Measurements from ENCODE around the gene MECR.

DNA sequence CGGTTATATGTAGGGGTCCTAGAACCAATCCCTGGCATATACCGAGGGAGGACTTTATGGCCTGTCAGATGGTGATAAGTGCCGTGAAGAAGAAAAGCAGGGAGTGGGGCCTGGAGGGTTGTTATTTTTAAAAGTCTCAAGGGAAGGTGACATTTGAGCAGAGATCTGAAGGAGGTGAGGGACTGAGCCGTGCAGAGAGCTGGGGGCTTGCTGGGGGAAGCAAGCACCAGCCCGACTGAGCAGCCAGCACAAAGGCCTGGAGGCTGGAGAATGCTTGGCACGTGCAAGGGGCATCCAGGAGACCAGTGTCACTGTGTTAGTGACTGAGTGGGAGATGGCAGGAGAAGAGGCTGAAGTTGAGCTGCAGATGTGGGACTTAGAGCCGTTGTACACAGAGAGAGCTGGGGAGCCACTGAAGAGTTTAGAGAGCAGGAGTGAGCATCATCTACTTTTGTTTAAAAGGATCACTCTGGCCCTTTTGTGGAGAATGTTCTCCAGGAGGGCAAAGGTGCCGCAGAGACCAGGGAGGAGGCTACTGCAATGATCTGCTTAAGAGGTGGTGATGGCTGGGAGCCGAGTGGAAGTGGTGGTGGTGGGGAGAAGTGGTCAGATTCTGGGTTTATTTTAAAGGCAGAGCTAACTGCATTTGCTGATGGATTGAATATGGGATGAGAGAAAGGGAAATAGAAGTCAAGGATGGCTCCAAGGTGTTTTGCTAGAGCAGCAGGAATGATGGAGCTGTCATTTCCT, 36.8 kb upstream of the MECR start:
- TF ChIP-seq CTCF (IDR thresholded peaks at IDR 0.05): no peak
- no peak for TF ChIP-seq POLR2A (IDR thresholded peaks at IDR 0.05)

Measured in vagina (tissue), 2 donors.